Neuronal stem cell (in vitro differentiated cells): ENCODE data around the gene B3GALT5.

Source experiments
- DNase-seq: peaks from one replicate; pipeline ENCODE4 v3.0.0-alpha.2; 2013; ENCODE audit warnings: low spot score
- H2AFZ ChIP-seq: one replicate; pipeline ENCODE4 v1.6.1; 2013; ENCODE audit warnings: mild to moderate bottlenecking, low read length, inconsistent platforms
- H2AK5ac ChIP-seq: 2 replicates; pipeline ENCODE4 v1.6.1; 2013; ENCODE audit warnings: low read depth, mild to moderate bottlenecking, inconsistent platforms, low read length, moderate library complexity, mixed read lengths
- H2BK120ac ChIP-seq: 2 replicates; pipeline ENCODE4 v1.6.1; 2013; ENCODE audit warnings: low read depth, mild to moderate bottlenecking, inconsistent platforms, low read length, moderate library complexity, mixed read lengths
- H2BK12ac ChIP-seq: one replicate; pipeline ENCODE4 v1.6.1; 2013; ENCODE audit warnings: low read length, inconsistent platforms
- H2BK15ac ChIP-seq: 2 replicates; pipeline ENCODE4 v1.6.1; 2013; ENCODE audit warnings: mild to moderate bottlenecking, low read length, inconsistent platforms, mixed read lengths
- H2BK5ac ChIP-seq: one replicate; pipeline ENCODE4 v1.6.1; 2013; ENCODE audit warnings: inconsistent platforms, mild to moderate bottlenecking, low read length, moderate library complexity
- H3K14ac ChIP-seq: one replicate; pipeline ENCODE4 v1.6.1; 2013; ENCODE audit warnings: low read length, inconsistent platforms
- H3K18ac ChIP-seq: 2 replicates; pipeline ENCODE4 v1.6.1; 2013; ENCODE audit warnings: low read length, inconsistent platforms
- H3K23ac ChIP-seq: 2 replicates; pipeline ENCODE4 v1.6.1; 2013; ENCODE audit warnings: low read depth, mild to moderate bottlenecking, mixed read lengths, low read length, inconsistent platforms; ENCODE audit not compliant: poor library complexity
- H3K27ac ChIP-seq: replicated peaks from 3 replicates; pipeline ENCODE4 v1.5.1; 2013; ENCODE audit warnings: low read length, inconsistent platforms
- H3K27me3 ChIP-seq, 3 experiments: 2 replicates each; pipeline ENCODE4 v1.6.1; 2013; ENCODE audit warnings: low read length in 3 of 3, mild to moderate bottlenecking in 2 of 3, inconsistent platforms in 1 of 3, low read depth in 1 of 3, mixed read lengths in 1 of 3, moderate library complexity in 1 of 3; ENCODE audit not compliant: control insufficient read depth in 3 of 3, insufficient read depth in 3 of 3
- H3K36me3 ChIP-seq, 2 donors: replicated peaks in 1 of 2; 2 replicates each; pipeline ENCODE4 v1.6.1; 2013; ENCODE audit warnings: low read length in 2 of 2; ENCODE audit not compliant: control insufficient read depth in 2 of 2, insufficient read depth in 2 of 2
- H3K4ac ChIP-seq: 2 replicates; pipeline ENCODE4 v1.6.1; 2013; ENCODE audit warnings: inconsistent platforms, mild to moderate bottlenecking, low read length, moderate library complexity
- H3K4me1 ChIP-seq, 2 donors: 1 replicate in 1 of 2; 2 replicates in 1 of 2; pipeline ENCODE4 v1.6.1; 2013; ENCODE audit warnings: low read length in 2 of 2, low read depth in 1 of 2; ENCODE audit not compliant: control insufficient read depth in 2 of 2, insufficient read depth in 1 of 2
- H3K4me2 ChIP-seq: one replicate; pipeline ENCODE4 v1.6.1; 2013; ENCODE audit warnings: mild to moderate bottlenecking, low read length, inconsistent platforms; ENCODE audit not compliant: insufficient read depth, poor library complexity, severe bottlenecking
- H3K4me3 ChIP-seq, 2 donors: 2 replicates each; pipeline ENCODE4 v1.5.1; 2013; ENCODE audit warnings: low read length in 2 of 2, mild to moderate bottlenecking in 2 of 2, inconsistent platforms in 1 of 2, moderate library complexity in 1 of 2
- H3K79me1 ChIP-seq: one replicate; pipeline ENCODE4 v1.6.1; 2013; ENCODE audit warnings: low read depth, mild to moderate bottlenecking, inconsistent platforms, low read length, moderate library complexity
- H3K9ac ChIP-seq: one replicate; pipeline ENCODE4 v1.6.1; 2013; ENCODE audit warnings: mild to moderate bottlenecking, low read depth, low read length, inconsistent platforms; ENCODE audit not compliant: poor library complexity
- H3K9me3 ChIP-seq, 2 donors: replicated peaks in 1 of 2; 2 replicates each; pipeline versions ENCODE3 to v1.6.1; 2013; ENCODE audit warnings: low read length in 2 of 2, mild to moderate bottlenecking in 2 of 2, inconsistent platforms in 1 of 2, low read depth in 1 of 2, mixed read lengths in 1 of 2, moderate library complexity in 1 of 2; ENCODE audit not compliant: control insufficient read depth in 2 of 2, insufficient read depth in 1 of 2
- H4K8ac ChIP-seq: one replicate; pipeline ENCODE4 v1.6.1; 2013; ENCODE audit warnings: low read depth, mild to moderate bottlenecking, inconsistent platforms, low read length, moderate library complexity
- H4K91ac ChIP-seq: one replicate; pipeline ENCODE4 v1.6.1; 2013; ENCODE audit warnings: low read length, low read depth, mild to moderate bottlenecking, inconsistent platforms; ENCODE audit not compliant: poor library complexity
- WGBS, 2 donors: extraction: QIAGEN DNeasy Blood & Tissue Kit; methylation state at CpG; one replicate each; pipeline ENCODE4 v1.1.7; 2013; ENCODE audit warnings: missing lambda C conversion rate in 2 of 2, mixed read lengths in 1 of 2; ENCODE audit not compliant: insufficient read length in 2 of 2, insufficient replicate concordance in 1 of 2; ENCODE audit errors: extremely low coverage in 2 of 2; 5-methylcytosine and 5-hydroxymethylcytosine counted together

Gene B3GALT5

GRCh38 chr21:39721885-39722284, 109.1 kb downstream of the B3GALT5 start:
- DNase-seq: no peak
- H3K4me1 ChIP-seq: no peaks in the 10 kb centered on the region
- no CpG with 5 or more reads among the region's 1 CpG for WGBS, 2 donors
- H3K4me3 ChIP-seq: no peak overlapping the region
- H3K4ac ChIP-seq: no peak overlapping the region
- no peak overlapping the region for H2BK120ac ChIP-seq
- H3K27ac ChIP-seq: no peak overlapping the region
- H2AK5ac ChIP-seq: no peak overlapping the region
- H2BK15ac ChIP-seq: no peak overlapping the region
- H3K4me2 ChIP-seq: no peak overlapping the region
- no peak overlapping the region for H3K18ac ChIP-seq
- no peaks in the 10 kb centered on the region for H3K36me3 ChIP-seq
- peaks cover 2% of the 10 kb centered on the region in 2 donors for H3K9me3 ChIP-seq
- no peak overlapping the region for H4K8ac ChIP-seq
- H3K14ac ChIP-seq: no peak overlapping the region
- no peak overlapping the region for H2BK5ac ChIP-seq
- no peak overlapping the region for H2BK12ac ChIP-seq
- no peak overlapping the region for H3K9ac ChIP-seq
- H3K23ac ChIP-seq: no peak overlapping the region
- H3K79me1 ChIP-seq: no peaks in the 10 kb centered on the region
- no peaks in the 10 kb centered on the region for H3K27me3 ChIP-seq
- H2AFZ ChIP-seq: no peak overlapping the region
- no peak overlapping the region for H4K91ac ChIP-seq
